Measurements from ENCODE around the gene CITED4.

DNA sequence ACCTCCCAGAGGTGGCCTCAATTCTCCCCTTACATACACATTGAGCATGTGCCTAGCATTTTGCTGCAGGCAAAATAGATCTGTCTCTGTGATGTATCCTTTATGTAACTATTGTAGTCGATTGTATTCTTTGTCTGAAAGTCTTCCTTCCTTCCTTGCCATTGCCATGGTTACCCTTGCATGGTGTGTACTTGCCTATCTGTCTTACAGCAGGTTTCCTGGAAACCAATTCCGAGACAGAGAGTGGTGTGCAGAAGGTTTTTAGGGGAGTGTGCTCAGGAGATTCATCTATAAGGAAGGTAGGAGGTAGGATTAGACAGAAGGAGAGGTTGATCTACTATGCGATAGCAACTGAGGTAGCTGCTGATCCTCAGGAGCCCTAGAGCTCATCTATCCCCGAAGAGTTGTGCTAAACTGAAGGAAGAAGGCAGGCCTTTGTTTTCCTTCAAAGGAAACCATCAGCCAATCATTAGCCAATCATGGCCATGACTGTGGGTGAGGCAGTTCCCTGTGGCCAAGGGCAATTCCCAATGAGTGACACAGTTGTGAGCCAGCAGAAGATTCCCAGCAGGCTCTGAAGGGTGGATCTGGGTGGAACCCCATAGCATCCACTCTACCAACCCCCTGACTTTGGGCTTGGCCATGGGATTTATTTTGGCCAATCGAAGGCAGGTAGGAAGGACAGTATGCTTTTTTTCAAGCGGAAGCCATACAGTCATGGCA, 15.0 kb downstream of the CITED4 start:
- TF ChIP-seq, protein P1, sequence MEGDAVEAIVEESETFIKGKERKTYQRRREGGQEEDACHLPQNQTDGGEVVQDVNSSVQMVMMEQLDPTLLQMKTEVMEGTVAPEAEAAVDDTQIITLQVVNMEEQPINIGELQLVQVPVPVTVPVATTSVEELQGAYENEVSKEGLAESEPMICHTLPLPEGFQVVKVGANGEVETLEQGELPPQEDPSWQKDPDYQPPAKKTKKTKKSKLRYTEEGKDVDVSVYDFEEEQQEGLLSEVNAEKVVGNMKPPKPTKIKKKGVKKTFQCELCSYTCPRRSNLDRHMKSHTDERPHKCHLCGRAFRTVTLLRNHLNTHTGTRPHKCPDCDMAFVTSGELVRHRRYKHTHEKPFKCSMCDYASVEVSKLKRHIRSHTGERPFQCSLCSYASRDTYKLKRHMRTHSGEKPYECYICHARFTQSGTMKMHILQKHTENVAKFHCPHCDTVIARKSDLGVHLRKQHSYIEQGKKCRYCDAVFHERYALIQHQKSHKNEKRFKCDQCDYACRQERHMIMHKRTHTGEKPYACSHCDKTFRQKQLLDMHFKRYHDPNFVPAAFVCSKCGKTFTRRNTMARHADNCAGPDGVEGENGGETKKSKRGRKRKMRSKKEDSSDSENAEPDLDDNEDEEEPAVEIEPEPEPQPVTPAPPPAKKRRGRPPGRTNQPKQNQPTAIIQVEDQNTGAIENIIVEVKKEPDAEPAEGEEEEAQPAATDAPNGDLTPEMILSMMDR (IDR thresholded peaks at IDR 0.05): no peak
- TF ChIP-seq POLR2A (IDR thresholded peaks at IDR 0.05): no peak

All from testis (tissue), 2 donors.